Measurements from ENCODE around the gene SMAD3.

DNA sequence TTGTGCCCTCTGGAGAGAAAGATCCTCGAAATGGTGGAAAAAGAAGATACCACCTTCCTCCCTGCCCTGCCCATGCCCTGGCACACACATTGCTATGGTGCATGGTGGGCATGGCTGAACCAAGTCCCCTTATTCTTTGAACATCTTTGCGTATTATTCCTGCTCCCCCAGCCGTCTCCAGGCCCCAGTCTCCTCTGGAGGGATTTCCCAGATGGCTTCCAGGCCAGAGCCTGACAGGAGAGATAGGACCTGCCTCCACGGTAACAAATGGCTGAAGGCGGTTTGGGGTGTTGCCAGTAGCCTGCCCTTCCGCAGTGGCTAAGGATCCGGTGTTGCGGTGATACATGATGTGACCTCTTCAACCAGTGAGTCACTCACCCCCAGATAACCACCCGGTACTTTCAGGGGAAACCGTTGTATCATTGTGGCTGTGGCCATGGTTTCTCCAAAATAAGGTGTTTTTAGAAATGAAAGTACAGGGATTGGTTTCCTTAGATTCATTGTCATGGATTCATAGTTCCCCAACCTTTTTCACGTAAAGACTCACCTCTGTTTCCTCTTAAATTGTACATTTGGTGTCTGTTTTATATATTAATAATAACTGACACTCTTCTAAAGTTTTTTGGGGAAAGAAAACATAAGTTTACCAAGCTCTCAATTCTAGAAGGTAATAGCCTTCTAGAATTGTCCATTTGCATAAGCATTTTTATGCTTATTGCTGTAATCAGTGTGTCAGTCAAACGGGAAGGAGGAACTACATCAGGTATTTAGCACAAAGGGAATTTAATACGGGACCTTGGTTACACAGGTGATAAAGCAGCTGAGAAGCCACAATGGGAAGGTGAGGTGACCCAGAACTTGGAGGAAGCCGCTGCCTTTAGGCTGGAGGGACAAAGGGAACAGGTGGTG is 25.9 kb downstream of the SMAD3 start:
- TF ChIP-seq, protein P1, sequence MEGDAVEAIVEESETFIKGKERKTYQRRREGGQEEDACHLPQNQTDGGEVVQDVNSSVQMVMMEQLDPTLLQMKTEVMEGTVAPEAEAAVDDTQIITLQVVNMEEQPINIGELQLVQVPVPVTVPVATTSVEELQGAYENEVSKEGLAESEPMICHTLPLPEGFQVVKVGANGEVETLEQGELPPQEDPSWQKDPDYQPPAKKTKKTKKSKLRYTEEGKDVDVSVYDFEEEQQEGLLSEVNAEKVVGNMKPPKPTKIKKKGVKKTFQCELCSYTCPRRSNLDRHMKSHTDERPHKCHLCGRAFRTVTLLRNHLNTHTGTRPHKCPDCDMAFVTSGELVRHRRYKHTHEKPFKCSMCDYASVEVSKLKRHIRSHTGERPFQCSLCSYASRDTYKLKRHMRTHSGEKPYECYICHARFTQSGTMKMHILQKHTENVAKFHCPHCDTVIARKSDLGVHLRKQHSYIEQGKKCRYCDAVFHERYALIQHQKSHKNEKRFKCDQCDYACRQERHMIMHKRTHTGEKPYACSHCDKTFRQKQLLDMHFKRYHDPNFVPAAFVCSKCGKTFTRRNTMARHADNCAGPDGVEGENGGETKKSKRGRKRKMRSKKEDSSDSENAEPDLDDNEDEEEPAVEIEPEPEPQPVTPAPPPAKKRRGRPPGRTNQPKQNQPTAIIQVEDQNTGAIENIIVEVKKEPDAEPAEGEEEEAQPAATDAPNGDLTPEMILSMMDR (conservative IDR thresholded peaks at IDR 0.05) = no peak
- no peak for TF ChIP-seq EZH2 (IDR thresholded peaks at IDR 0.05; ENCODE audit: low read depth)

All from PC-9 (cell line).